Endothelial cell (in vitro differentiated cells): ENCODE results near the gene ABCD3. TPM values are rescaled to one million over a fixed set of nuclear protein-coding genes. Genes with fewer than 3 reads are reported as not detected.
A peak's percentile ranks its signal among the peaks of the same experiment; 100 is the strongest.
"Not testable (repeated sequence)": the region's sequence is repeated elsewhere in the genome, so short reads cannot be mapped to it uniquely, and the experiment has no call there.

Experiments
- DNase-seq: peaks from one replicate; pipeline ENCODE4 v3.0.0; 2021; ENCODE audit warnings: low spot score
- H3K27ac Mint-ChIP-seq: one replicate; pipeline ENCODE4 v1.8.0; 2021; ENCODE audit warnings: mixed read lengths, inconsistent platforms; ENCODE audit not compliant: unreplicated experiment
- H3K27me3 Mint-ChIP-seq: one replicate; pipeline ENCODE4 v1.8.0; 2021; ENCODE audit warnings: mild to moderate bottlenecking, moderate library complexity, mixed read lengths, inconsistent platforms; ENCODE audit not compliant: unreplicated experiment
- H3K36me3 Mint-ChIP-seq: one replicate; pipeline ENCODE4 v1.8.0; 2021; ENCODE audit warnings: mild to moderate bottlenecking, low read depth, mixed read lengths, inconsistent platforms; ENCODE audit not compliant: unreplicated experiment
- H3K4me1 Mint-ChIP-seq: one replicate; pipeline ENCODE4 v1.8.0; 2021; ENCODE audit warnings: mild to moderate bottlenecking, mixed read lengths, inconsistent platforms; ENCODE audit not compliant: unreplicated experiment
- H3K4me3 Mint-ChIP-seq: one replicate; pipeline ENCODE4 v1.8.0; 2021; ENCODE audit warnings: mild to moderate bottlenecking, mixed read lengths, inconsistent platforms; ENCODE audit not compliant: unreplicated experiment
- H3K9me3 Mint-ChIP-seq: one replicate; pipeline ENCODE4 v1.8.0; 2021; ENCODE audit warnings: mixed read lengths, inconsistent platforms; ENCODE audit not compliant: unreplicated experiment
- long read RNA-seq: library from polyadenylated mRNA; unstranded; transcript quantifications from one replicate; pipeline ENCODE4 v2.0.0, GENCODE V29; 2020; ENCODE audit not compliant: unreplicated experiment
- total RNA-seq: library from RNA; stranded (reverse); fragmentation: NEBNext Ultra II Directional; extraction: Animal tissue kit (Norgen Biotek cat#: 25700); gene quantifications from one replicate; pipeline ENCODE4 v1.2.1, GENCODE V29; 2021; ENCODE audit not compliant: unreplicated experiment
- TF ChIP-seq, protein P1 (sequence below): fragments of 200-600 bp; sonication (generic); IDR thresholded peaks from one replicate; pipeline ENCODE4 v1.5.0; 2021; ENCODE audit warnings: antibody characterized with exemption; ENCODE audit not compliant: unreplicated experiment

ABCD3 gene
- total RNA-seq = 59.6 TPM
- long read RNA-seq, transcript ABCD3-202 (23 exons, 3,538 nt) = major isoform, 7 of 7 reads
- long read RNA-seq, partial matches to known transcripts = 0 of 7 reads
- long read RNA-seq, other reads (novel, unspliced or antisense) = 0 of 7 reads

DNA sequence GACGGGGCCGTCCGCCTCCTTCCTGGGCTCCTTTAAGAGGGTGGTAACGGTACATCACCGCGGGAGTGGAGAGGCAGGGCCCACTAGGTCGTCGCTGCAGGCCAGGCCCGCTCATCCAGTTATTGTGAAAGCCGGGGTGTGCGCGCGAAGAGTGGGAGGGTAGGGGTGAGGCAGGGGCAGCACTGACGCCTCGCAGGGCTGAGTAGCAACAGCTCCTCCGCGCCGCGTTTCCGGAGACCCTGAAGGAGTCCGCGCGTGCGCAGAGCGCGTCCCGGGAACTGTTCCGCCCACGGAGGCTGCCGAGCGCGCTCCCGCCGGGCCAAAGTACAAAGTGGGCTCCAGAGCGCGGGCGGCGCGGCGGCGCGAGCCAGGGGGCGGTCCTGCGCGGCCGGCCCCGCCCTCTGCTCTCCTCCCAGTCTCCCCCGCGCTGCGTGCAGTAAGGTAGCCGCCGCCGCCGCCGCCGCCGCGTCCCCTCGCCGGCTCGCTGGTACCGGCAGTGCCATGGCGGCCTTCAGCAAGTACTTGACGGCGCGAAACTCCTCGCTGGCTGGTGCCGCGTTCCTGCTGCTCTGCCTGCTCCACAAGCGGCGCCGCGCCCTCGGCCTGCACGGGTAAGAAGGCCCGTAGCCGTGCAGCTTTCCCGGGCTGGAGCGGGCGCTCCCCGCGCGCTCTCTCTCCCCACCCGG lies at the start of gene ABCD3:
ABCD3 (plus strand) TSS at position 412 of the 686 bp plus-strand sequence; CDS start at position 502, 90 bp downstream.
- Mint-ChIP-seq H3K27ac (peak within 1 kb of the TSS; percentile 89), H3K4me3 (peak within 1 kb of the TSS; percentile 95), H3K36me3 (no peaks in the 10 kb centered on the region), H3K27me3 (peaks cover 9% of the 10 kb centered on the region), H3K4me1 (peaks cover 44% of the 10 kb centered on the region), H3K9me3 (no peaks in the 10 kb centered on the region)
- peak; percentile 98 for DNase-seq
- TF ChIP-seq, protein P1, sequence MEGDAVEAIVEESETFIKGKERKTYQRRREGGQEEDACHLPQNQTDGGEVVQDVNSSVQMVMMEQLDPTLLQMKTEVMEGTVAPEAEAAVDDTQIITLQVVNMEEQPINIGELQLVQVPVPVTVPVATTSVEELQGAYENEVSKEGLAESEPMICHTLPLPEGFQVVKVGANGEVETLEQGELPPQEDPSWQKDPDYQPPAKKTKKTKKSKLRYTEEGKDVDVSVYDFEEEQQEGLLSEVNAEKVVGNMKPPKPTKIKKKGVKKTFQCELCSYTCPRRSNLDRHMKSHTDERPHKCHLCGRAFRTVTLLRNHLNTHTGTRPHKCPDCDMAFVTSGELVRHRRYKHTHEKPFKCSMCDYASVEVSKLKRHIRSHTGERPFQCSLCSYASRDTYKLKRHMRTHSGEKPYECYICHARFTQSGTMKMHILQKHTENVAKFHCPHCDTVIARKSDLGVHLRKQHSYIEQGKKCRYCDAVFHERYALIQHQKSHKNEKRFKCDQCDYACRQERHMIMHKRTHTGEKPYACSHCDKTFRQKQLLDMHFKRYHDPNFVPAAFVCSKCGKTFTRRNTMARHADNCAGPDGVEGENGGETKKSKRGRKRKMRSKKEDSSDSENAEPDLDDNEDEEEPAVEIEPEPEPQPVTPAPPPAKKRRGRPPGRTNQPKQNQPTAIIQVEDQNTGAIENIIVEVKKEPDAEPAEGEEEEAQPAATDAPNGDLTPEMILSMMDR = no peak

DNA sequence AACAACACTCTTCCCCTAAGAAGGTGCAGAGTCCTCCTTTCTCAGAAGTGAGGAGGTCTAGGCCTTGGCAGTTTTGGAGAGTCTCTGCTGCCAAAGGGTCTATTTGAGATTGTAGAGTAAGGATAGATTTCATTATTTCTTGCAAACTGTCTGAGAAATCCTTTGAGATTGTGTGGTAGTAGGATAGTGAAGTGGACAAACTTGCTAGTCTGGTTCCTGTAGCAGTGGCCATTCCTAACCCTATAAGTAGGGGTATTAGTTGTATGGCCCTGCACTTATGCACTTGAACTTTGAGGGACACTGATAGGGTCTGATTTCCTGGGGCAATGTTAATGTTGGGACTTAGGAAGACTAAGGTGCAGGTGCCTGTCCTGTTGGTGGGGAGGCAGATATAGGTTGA lies 45.4 kb upstream of the ABCD3 start:
- H3K36me3 Mint-ChIP-seq = peaks cover 11% of the 10 kb centered on the region
- not testable (repeated sequence) for H3K27ac Mint-ChIP-seq

DNA sequence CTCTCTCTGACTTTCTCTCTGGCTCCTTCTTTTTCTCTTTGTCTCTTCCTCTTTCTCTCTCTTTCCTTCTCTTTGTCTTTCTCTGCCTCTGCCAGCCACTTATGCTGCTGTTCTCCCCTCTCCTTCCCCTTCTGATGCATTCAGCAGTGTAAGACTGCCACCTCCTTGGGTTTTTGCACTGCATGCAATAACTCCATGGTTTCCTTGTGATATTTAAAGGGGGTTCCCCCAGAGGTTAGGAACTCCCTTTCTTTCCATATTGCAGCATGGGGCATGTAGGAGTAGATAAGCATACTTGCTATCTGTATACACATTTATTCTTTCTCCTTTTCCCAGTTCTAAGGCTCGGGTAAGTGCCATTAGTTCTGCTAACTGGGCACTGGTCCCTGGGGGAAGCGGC lies 44.9 kb upstream of the ABCD3 start:
- DNase-seq = not testable (repeated sequence)
- peaks cover 11% of the 10 kb centered on the region for H3K36me3 Mint-ChIP-seq

More for the DNA sequence above, 45.4 kb upstream of the ABCD3 start:
- not testable (repeated sequence) for H3K4me3 Mint-ChIP-seq, H3K9me3 Mint-ChIP-seq, DNase-seq, H3K27me3 Mint-ChIP-seq, H3K4me1 Mint-ChIP-seq

DNA sequence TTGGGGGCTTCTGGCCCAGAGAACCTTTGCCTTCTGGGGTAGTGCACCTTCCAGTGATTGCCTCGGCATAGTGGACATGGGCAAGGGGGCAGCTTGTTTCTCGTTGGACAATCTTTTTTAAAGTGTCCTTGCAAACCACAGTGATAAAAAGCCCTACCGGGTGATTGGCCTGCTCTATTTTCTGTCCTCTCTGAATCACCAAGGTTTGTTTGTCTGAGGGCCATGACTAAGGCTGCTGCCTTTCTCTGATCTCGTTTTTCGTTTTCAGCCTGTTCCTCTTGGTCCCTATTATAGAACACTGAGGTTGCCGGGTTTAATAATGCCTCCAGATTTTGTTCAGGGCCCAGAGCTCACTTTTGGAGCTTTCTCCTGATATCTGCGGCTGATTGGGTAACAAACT lies 42.5 kb upstream of the ABCD3 start:
- not testable (repeated sequence) for H3K9me3 Mint-ChIP-seq, DNase-seq, H3K4me1 Mint-ChIP-seq, H3K27me3 Mint-ChIP-seq, H3K4me3 Mint-ChIP-seq, H3K27ac Mint-ChIP-seq
- H3K36me3 Mint-ChIP-seq = peaks cover 11% of the 10 kb centered on the region

More for the DNA sequence above, 44.9 kb upstream of the ABCD3 start:
- not testable (repeated sequence) for H3K4me3 Mint-ChIP-seq, H3K27ac Mint-ChIP-seq, H3K27me3 Mint-ChIP-seq, H3K9me3 Mint-ChIP-seq, H3K4me1 Mint-ChIP-seq

DNA sequence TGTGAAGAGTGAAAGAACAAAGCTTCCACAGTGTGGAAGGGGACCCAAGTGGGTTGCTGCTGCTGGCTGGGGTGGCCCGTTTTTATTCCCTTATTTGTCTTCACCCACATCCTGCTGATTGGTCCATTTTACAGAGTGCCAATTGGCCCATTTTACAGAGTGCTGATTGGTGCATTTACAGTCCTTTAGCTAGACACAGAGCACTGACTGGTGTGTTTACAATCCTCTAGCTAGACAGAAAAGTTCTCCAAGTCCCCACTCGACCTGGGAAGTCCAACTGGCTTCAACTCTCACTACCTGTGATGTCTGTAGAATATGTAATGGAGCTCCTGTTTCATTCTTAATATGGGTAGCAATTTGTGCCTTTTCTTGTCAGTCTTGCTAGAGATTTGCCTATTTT lies 39.7 kb upstream of the ABCD3 start:
- not testable (repeated sequence) for H3K4me1 Mint-ChIP-seq, H3K27me3 Mint-ChIP-seq, H3K9me3 Mint-ChIP-seq, H3K4me3 Mint-ChIP-seq, DNase-seq, H3K27ac Mint-ChIP-seq, H3K36me3 Mint-ChIP-seq

DNA sequence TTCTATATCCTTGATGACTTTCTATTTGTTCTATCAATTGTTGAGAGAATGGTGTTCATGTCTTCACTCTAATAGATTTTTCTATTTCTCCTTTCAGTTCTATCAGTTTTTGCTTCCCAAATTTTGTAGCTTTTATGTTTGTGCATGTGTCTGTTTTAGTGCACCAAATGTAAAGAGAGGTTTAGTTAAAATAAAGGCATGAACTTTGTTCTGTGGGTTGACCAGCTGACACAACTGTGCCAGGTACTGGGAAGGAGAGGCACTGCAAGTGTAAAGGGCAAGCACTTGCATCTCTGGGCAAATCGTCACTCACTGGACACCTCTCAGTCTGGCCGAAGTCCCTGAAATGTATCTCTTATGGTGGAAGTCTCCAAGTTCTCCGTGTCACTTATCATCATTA lies 38.6 kb upstream of the ABCD3 start:
- peaks cover 4% of the 10 kb centered on the region for H3K9me3 Mint-ChIP-seq
- DNase-seq = no peak
- H3K4me1 Mint-ChIP-seq = peaks cover 10% of the 10 kb centered on the region
- no peaks in the 10 kb centered on the region for H3K27me3 Mint-ChIP-seq
- no peak overlapping the region for H3K27ac Mint-ChIP-seq
- TF ChIP-seq, protein P1 = no peak
- no peak overlapping the region for H3K4me3 Mint-ChIP-seq
- peaks cover 7% of the 10 kb centered on the region for H3K36me3 Mint-ChIP-seq

DNA sequence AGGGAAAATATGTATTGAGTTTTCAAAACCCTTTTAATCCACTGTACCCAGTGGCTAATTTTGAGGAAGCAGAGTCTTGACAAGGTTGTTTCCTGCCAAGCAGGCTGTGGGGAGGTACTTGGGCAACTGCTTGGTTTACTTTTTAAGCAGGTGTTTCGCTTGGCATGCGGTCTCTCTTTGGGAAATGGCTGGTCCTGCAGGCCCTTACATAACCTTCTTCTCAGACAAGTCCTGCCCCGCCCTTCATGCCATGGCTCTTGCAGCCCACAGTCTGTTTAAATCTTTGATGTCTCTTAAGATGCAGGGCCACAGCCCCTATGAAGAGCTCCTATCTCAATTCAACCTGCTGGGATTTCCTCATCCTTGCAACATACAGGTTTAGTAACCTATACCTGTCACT lies 36.0 kb upstream of the ABCD3 start:
- TF ChIP-seq, protein P1 = no peak
- Mint-ChIP-seq H3K36me3 (peaks cover 3% of the 10 kb centered on the region), H3K9me3 (peaks cover 4% of the 10 kb centered on the region), H3K4me3 (no peak overlapping the region), H3K4me1 (peaks cover 24% of the 10 kb centered on the region), H3K27me3 (no peaks in the 10 kb centered on the region), H3K27ac (no peak overlapping the region)
- no peak for DNase-seq
